SH-SY5Y (cell line): Measurements from ENCODE around the gene TBC1D10A.

Source experiments
- GATA2 ChIP-seq: IDR thresholded peaks from 2 replicates; pipeline ENCODE4 v1.6.1; 2011; ENCODE audit warnings: mild to moderate bottlenecking, low read depth, low read length
- GATA3 ChIP-seq: IDR thresholded peaks from 2 replicates; pipeline ENCODE4 v1.6.1; 2011; ENCODE audit warnings: low read depth, mild to moderate bottlenecking, low read length, moderate library complexity

GRCh38 chr22:30334646-30335045, 7.9 kb upstream of the TBC1D10A start:
- TF ChIP-seq GATA3 (no peak), GATA2 (no peak)
